Measurements from ENCODE around the gene DDX59.

DDX59 gene

GRCh38 chr1:200629876-200630514 is 39.7 kb downstream of the DDX59 start:
- no peak for DNase-seq (ENCODE audit: low spot score)

DNA sequence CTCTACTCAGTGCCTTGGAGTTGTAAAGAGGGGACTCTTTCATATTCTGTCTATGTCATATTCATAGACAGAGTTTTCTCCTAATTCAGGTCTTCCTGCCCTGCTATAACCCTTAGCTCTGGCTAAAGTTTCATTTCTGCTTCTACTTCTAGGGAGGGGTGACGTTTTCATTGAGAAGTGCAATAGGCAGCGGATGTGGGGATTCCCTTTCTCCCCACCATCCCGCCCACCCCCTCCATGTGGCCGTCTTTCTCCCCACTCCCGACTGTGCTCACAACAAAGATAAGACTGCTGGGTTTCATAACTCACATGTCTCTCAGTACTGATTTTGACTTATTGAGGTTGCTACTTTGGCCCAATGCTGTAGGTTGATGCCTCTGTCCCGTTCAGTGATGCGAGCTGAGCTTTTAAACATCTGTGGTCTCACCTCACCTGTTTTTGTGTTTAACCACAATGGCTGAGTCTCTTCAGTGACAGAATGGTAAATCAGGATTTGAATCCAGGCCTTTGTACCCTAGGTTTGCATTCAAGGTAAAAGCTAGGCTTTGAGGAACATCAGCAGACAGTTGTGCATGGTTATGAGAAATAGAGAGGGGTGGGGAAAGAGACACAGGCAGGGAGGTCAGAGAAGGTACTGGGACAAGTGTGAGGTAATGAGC is 41.4 kb downstream of the DDX59 start:
- DNase-seq (ENCODE audit: low spot score), result peak; percentile 61

DNA sequence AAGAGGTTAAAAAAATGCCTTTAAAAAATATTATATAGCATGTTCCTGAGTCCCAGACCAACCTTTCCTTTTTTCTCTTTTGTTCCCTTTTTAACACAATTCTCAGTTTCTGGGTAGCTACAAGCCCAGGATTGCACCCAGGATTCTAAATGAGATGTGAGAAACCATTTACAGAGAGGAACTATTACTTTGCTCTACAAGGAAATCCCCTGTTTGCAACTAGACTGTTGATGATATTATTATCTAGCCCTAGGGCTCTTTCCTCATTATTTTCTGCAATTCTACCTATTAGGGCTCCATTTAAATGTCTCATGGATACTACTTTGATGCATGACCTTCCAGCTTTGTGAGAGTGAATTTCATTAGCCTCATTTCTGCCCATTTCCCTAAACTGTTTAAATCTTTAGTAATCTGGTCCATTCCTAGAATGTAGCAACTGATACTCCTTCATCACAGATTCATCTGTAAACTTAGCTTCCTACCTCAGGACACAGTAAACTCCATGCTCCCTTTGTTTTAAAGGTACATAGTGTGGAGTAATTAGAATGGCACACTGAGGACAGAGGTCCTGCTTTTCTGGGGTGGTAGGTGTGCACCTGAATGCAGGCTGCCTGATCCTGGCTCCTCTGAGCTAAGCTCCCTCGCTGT is 42.0 kb downstream of the DDX59 start:
- no peak for DNase-seq (ENCODE audit: low spot score)

GRCh38 chr1:200626853-200627534 is 42.7 kb downstream of the DDX59 start:
- no peak for DNase-seq (ENCODE audit: low spot score)

- no peak for DNase-seq (ENCODE audit: low spot score)
Measured at GRCh38 chr1:200625381-200625824, 44.3 kb downstream of the DDX59 start.

- no peak for DNase-seq (ENCODE audit: low spot score)
Measured at GRCh38 chr1:200624679-200625335, 44.9 kb downstream of the DDX59 start.

GRCh38 chr1:200620273-200621131 is 49.2 kb downstream of the DDX59 start, which contains the start of gene KIF14:
KIF14 (minus strand) TSS chr1:200620751; CDS start chr1:200618723, 2,028 bp downstream.
- peak; percentile 98 for DNase-seq (ENCODE audit: low spot score)

DNA sequence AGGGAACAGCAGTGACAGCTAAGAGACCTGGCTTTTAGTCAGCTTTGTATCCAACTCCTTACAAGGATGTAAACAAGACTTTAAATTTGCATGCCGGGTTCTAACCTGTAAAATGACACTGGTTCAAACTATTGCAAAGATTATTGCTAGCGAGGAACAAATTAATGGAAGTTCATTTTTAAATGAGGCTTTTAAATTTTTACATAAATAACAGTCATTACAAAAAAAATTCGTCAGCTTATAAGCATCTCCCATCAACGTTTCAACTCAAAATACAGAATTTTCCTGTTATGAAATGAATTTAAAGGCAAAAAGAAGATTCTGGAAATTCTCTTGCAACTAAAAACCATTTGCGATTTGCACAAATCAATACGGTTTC is 49.8 kb downstream of the DDX59 start:
- DNase-seq (ENCODE audit: low spot score), result no peak

DNA sequence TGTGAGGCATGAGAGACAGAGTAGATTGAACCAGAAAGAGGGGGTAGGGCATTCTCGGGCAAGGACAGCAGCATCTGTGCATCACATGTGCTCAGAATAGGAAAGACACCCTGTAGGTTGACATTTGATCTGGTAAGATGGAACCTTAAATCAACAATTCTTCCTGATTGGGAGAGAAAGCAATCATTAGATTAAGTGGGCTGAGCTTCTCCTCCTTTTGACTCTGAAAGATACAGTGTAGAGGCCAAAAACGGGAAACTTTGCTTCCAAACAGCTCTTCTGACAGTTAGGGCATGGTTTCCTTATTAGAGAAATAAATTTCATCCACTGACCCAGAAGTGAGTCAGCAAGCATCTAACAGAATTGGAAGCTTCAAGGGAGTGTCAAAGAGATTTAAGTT is 58.9 kb downstream of the DDX59 start:
- no peak for DNase-seq (ENCODE audit: low spot score)

- DNase-seq (ENCODE audit: low spot score), result no peak
Measured at GRCh38 chr1:200602632-200603031, 67.1 kb downstream of the DDX59 start.

All from NAMALWA (cell line).